Measurements from ENCODE around the gene SSBP3.
A peak's percentile ranks its signal among the peaks of the same experiment; 100 is the strongest.

SSBP3 gene

GRCh38 chr1:54413295-54413694 is 7.1 kb upstream of the SSBP3 start:
- DNase-seq (ENCODE audit: low read depth), result no peak
- H3K4me3 ChIP-seq (ENCODE audit: control insufficient read depth, low read depth, low read length), result no peak overlapping the region
- TF ChIP-seq CTCF (IDR thresholded peaks at IDR 0.05; ENCODE audit: control insufficient read depth, insufficient read depth, low read depth, low read length, missing control alignments), result no peak

- no peak overlapping the region for H3K4me3 ChIP-seq (ENCODE audit: control insufficient read depth, low read depth, low read length)
- DNase-seq (ENCODE audit: low read depth), result no peak
- TF ChIP-seq CTCF (IDR thresholded peaks at IDR 0.05; ENCODE audit: control insufficient read depth, insufficient read depth, low read depth, low read length, missing control alignments), result no peak
Measured at GRCh38 chr1:54410359-54410758, 4.2 kb upstream of the SSBP3 start.

- DNase-seq (ENCODE audit: low read depth), result no peak
- no peak overlapping the region for H3K4me3 ChIP-seq (ENCODE audit: control insufficient read depth, low read depth, low read length)
- no peak for TF ChIP-seq CTCF (IDR thresholded peaks at IDR 0.05; ENCODE audit: control insufficient read depth, insufficient read depth, low read depth, low read length, missing control alignments)
Measured at GRCh38 chr1:54409156-54410142, 3.3 kb upstream of the SSBP3 start.

GRCh38 chr1:54408147-54409066 is 2.2 kb upstream of the SSBP3 start:
- peak; percentile 68 for DNase-seq (ENCODE audit: low read depth)
- no peak overlapping the region for H3K4me3 ChIP-seq (ENCODE audit: control insufficient read depth, low read depth, low read length)
- no peak for TF ChIP-seq CTCF (IDR thresholded peaks at IDR 0.05; ENCODE audit: control insufficient read depth, insufficient read depth, low read depth, low read length, missing control alignments)

GRCh38 chr1:54407404-54408146 is 1.4 kb upstream of the SSBP3 start:
- no peak for TF ChIP-seq CTCF (IDR thresholded peaks at IDR 0.05; ENCODE audit: control insufficient read depth, insufficient read depth, low read depth, low read length, missing control alignments)
- DNase-seq (ENCODE audit: low read depth), result peak; percentile 85
- H3K4me3 ChIP-seq (ENCODE audit: control insufficient read depth, low read depth, low read length), result peak overlapping the region; percentile 73

- peak overlapping the region; percentile 73 for H3K4me3 ChIP-seq (ENCODE audit: control insufficient read depth, low read depth, low read length)
- DNase-seq (ENCODE audit: low read depth), result no peak
- TF ChIP-seq CTCF (IDR thresholded peaks at IDR 0.05; ENCODE audit: control insufficient read depth, insufficient read depth, low read depth, low read length, missing control alignments), result no peak
Measured at GRCh38 chr1:54407154-54407403, 885 bp upstream of the SSBP3 start.
